Measurements from ENCODE around the gene CST1.
"Not testable (repeated sequence)": the region's sequence is repeated elsewhere in the genome, so short reads cannot be mapped to it uniquely, and the experiment has no call there.

The CST1 gene

DNA sequence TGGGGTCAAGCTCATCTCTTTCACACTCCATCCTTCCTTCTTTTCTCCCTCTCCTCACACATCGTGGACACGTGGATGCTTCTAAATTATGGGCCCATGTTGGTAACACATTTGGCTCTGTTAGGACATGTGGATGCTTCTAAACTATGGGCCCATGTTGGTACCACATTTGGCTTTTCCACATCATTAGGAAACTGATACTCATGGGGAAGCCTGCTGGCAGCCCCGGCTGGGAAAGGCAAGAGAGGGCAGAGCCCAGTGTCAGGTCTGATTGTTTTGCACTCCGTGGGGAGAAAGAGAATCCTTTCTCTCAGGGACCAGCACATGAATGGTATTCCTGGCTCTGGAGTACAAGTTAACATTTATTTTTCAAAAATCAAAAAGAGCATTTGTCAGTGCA lies 4.0 kb upstream of the CST1 start:
- DNase-seq, result no peak

DNA sequence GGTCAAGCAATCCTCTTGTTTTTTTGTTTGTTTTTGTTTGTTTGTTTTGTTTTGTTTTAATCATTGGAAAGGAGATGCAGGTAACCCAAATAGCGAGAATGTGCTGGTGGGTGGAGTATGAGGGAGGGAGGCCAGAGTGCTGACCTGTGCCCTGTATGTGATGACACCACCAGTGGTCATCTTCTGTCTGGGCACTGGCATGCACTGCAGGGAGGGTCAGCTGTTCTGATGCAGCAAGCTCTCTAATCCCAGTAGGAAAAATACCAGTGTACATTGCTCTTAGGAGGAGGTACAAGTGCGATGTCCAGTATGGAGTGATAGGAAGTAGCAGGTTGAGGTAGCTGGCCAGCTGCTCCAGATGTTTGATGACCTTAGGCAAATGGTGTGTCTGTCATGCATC lies 2.9 kb upstream of the CST1 start:
- DNase-seq, result no peak

DNA sequence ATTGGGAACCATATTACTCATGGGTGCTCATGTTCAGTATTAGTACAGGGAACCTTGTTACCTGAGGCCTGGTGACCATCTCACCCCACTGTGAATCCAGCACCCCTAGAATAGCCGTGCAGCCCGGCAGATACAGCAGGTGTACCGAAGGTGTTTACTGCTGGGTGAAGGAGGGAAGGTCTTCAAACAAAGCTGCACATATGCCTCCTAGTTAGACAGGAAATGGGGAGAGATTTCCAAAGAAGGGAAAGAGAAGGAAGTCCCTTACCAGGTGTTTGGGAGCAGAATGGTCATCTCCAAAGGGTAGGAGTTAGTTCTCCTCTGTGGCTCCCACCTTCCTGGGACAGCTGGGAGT lies 2.4 kb upstream of the CST1 start:
- no peak for DNase-seq

DNA sequence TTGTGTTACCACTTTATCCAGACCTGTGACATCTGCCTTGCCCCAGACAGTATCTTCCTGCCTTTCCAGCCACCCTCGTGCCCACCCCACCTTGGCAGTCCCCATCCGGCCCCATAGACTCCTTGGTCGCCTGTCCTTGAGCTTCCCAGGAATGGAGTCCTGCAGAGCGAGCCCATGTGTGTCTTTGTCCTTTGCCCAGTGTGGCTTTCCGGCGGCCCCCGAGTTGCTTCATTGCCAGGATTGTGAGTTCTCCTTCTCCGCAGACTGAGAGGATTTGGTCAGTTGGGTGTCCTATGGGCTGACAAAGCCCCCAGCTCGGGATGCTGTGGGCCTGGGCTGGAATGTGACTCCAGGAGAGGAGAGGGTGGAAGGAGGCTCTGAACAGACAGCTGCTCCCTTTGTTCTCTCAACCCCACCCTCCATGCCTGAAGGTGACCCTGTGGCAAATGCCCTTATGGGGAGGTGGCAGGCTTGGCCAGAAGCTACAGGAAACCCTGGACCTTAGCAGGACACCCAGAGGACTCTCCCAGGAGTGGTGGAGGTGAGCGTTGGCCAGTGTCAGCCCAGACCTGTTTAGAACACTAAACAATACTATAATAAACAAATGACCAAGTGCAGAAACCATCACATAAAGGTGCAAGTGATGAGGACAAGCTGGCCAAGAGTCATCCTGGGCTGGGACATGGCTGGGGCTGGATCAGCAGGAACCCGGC lies 1.9 kb upstream of the CST1 start:
- no peak for DNase-seq

DNA sequence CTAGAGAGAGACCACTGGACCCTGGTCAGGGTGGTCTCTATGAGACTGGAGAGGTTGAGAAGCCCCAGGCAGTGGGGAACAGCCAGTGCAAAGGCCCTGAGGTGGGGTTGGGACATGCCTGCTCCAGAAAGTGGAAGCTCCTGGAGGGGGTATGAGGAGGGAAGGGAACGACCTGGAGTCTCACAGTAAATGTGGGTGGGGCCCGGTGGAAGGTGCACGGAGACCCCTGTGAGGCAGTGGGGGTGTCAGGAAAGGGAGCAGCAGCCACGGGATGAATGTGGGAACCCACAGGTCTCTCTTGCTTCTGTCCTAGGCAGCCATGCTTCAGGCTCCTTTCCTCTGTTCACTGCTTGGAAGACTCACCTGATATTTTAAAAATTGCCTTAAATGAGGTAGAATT lies 1.3 kb upstream of the CST1 start:
- DNase-seq, result no peak

DNA sequence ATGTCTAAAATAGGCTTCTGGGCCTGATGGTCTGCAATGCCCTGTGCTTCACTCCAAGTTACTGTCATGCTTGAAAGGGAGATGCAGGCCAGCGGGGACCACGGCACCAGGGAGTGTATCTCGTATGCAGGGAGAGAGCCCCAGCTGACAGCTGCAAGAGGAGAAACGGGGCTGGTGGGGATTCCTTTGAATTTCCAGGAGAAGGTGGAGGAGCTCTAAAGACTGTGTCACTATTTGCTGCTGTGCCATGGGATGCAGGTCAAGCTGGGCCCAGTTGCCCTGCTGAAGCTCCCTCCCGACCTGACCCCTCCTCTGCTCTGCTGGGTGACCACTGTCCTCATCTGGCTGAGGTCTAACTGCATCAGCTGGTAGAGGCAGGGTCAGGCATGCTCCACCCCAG lies 989 bp downstream of the CST1 start:
- no peak for DNase-seq

DNA sequence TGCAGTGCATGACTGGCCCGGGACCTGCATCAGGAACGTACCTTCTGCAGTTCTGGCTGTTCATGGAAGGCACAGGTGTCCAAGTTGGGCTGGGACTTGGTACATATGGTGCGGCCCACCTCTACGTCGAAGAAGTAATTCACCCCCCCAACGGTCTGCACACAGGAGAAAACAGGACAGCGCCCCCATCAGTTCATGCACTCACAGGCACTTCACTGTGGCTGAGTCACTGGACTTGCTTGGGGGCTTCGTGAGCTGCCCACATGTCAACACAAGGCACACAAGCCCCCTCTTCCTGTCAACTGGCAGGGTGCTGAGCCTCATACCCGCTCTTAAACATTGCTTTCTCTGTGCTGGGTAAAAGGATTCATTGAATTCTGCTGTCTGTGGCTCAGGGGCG lies 1.8 kb downstream of the CST1 start:
- not testable (repeated sequence) for DNase-seq

DNA sequence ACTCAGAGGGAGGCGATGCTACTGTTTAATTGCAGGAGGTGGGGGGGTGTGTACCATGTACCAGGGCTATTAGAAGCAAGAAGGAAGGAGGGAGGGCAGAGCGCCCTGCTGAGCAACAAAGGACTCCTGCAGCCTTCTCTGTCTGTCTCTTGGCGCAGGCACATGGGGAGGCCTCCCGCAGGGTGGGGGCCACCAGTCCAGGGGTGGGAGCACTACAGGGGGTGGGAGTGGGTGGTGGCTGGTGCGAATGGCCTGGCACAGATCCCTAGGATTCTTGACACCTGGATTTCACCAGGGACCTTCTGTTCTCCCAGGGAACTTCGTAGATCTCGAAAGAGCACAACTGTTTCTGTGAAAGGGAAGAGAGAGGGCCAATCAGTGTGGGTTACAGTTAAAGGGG lies 3.2 kb downstream of the CST1 start:
- DNase-seq, result not testable (repeated sequence)

DNA sequence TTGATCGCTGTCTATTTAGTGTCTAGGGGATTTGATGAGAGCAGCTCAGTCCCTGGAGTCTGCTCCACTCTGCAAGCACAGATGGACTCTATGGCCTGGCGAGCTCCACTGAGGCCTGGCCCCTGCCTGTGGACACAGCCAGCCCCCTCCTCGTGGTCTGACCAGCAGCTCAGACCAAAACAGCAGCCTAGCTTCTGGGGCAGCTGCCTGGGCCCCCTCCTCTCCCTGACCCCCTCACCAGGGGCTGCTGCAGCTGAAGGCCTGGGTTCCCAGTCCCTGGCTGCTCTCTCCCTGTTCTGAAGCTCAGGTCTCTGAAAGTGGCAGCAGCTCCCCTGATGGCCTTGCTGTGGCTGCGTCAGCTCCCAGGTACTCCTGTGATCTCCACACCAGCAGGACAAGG lies 3.6 kb downstream of the CST1 start:
- DNase-seq, result not testable (repeated sequence)

DNA sequence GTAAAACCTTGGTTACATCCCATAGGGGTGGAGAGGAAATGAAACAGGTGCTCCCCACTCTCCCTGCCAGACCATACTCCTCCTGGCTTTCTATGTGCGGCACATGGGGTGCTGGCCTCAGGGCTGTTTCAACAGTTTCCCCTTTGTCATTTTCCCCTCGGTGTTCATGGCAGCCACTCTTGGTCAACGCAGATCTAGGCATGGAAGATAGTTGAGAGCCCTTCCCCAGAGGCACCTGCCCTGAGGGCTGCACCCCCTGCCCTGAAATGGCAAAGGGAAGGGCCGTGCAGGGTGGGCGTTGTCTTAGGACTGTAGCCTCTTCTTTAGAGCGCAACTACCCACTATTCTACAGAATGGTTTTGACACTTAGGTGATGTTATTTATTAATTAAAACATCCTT lies 4.4 kb downstream of the CST1 start:
- DNase-seq, result no peak

DNA sequence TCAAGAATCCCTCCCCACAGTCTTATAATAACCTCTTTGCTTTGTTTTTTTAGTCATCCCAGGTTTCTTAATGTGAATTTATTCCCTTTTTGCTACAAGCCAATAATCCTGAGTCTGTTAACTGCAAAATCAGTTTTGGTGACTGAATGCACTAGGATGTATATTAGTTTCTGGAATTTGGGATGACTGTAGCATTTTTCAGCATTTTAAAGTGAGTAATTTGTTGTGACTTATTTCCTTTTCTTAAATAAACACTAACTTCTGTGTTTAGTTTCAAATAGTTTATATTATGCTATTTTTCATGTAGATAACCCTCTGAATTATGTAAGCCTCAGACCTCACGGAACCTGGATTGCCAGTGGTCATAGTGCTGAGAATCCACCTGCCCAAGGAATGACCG lies 5.5 kb downstream of the CST1 start:
- DNase-seq, result no peak

DNA sequence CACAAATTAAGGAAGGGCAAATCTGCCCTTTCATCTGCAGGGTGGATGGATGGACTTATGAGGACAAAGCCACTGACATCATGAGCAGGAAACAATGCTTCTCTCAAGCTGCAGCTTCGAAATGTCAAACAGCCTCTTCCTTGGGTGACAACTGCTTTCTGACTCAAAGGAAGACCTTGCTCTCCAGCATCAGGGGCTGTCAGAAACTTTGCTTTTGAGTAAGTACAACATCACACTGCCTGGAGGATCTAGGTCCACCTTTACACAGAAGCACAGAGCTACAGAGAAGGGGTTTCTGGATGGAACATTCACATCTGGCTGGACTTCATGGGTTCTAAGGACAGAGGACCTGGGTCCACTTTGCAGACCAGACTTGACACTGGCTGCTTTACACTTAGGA lies 5.9 kb downstream of the CST1 start:
- DNase-seq, result no peak

DNA sequence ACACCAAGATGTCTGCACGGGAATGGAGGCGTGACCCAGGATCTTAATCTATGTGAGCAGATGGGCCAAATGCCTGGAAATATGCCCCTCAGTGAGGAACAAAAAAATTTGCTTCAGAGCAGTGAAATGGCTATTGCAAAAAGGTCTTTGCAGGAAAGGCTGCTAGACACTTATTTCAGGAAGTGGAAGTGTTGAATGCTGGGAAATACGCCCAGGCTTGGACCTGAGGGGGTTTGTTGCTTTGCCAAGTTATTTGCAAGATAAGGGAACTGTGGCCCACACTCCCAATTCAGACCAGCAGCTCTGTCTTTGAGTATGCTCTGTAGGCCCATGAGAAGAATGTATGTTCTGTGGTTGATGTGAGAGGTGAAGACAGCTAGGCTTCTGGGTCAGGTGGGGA lies 15.3 kb downstream of the CST1 start:
- DNase-seq, result not testable (repeated sequence)

DNA sequence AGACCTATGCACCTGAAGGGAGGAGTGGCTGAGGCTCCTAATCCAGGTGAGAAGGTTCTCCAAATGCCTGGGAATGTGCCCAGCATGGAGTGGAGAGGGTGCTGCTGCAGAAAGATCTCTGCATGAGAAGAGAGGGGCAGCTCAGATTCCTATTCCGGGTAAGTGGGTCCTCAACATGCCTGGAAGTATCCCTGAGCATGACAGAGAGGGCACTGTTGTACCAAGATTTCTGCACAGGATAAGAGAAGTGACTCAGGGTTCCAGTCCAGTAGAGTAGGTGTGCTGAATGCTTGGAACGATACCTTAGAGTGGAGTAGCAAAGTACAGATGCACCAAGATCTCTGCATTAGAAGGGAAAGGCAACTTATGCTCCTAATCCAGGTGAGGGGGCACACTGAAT lies 15.8 kb downstream of the CST1 start:
- DNase-seq, result not testable (repeated sequence)

DNA sequence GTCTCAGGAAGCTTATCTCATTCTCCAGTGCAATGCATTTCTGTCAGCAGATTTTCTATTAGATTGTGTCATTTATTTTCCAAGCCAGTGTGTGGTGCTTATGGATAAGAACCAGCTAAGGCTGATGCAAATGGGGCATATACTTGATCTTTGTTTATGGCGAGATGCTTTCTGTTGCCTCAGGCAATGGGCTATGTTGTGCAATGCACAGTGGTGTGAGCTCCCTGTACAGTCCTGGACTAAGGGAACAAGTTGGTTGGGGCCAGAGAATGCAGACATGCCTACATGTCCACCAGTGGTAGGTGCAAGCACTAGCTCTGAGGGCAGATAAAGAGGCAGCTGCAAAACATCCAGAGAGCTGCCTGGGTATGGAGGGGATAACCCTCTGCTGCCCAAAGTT lies 16.3 kb downstream of the CST1 start:
- not testable (repeated sequence) for DNase-seq

DNA sequence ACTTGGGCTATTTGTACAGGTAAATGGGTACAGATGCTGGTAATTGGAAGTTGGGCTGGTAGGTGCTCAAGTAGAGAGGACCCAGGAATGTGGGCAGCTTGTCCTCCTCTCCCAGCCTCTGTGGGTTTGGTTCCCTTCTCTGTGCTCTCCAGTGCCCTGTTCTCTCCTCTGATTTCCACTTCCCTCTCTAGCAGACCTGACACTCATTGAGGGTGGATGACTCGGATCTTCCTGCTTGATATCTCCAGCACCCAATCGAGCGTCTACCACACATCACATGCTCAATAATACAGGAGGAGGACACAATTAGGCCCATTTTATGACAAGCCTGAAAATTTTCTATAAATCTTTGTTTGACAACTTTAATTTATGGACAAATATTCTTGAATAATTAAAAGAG lies 23.7 kb downstream of the CST1 start:
- DNase-seq, result no peak

DNA sequence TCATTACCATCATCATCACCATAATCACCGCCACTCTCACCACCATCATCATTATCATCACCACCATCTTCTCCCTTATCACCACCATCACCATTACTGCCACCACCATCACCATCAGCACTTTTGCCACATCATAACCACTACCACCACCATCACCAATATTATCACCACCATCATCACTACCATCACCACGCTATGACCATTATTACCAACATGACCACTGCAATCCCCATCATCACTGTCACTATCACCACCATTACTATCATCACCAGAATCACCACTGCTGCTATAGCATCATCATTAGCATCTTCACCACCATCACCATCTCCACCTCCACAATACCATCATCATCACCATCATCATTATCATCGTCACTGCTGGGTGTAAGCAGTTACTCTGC lies 25.6 kb downstream of the CST1 start:
- no peak for DNase-seq

DNA sequence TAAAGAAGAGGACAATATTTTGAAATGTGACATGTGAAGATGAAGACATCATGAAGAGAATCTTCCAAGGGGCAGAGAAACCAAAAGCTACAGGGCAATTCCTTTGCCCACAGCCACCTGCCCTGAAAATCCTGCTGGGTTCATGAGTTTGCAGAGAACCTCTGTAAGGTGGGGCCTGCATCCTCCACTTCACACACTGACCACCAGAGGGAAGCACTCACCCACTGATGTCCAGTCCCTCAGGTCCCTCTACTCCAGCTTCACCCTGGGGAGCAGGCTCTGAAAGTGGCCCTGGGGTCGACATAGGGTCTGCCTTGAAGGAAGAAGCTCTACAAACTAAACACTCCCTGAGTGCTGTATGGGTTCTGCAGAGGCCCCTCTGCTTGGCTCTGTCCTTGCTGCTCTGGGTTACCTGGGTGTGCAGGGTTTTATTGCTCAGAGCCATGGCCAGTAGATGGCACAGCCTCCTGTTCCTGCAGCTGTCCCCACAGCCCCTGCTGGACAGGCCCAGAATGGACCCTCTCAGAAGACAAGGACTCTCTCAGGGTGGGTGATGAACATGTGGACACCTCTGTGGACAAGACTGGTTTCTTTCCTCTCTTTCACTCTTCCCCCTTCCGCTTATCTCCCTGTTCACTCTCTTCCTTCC lies 27.0 kb downstream of the CST1 start:
- peak; percentile 7 for DNase-seq

DNA sequence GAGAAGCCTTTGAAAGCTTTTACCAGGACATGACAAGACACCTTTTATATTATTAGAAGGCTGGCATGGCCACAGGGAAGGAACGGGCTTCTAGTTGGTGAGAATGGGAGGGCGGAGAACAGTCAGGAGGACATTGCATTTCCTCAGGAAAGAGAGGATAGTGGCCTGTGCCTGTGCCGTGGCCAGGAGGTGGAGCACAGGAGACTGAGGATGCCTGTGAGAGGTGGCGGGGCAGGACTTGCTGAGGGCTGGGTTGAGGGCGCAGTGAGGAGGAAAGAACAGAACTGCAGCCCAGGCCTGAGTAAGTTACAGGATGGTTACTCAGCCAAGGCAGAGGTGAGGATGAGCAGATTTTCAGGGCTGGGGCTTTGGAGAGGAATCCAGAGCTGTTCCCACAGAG lies 27.9 kb downstream of the CST1 start:
- not testable (repeated sequence) for DNase-seq

DNA sequence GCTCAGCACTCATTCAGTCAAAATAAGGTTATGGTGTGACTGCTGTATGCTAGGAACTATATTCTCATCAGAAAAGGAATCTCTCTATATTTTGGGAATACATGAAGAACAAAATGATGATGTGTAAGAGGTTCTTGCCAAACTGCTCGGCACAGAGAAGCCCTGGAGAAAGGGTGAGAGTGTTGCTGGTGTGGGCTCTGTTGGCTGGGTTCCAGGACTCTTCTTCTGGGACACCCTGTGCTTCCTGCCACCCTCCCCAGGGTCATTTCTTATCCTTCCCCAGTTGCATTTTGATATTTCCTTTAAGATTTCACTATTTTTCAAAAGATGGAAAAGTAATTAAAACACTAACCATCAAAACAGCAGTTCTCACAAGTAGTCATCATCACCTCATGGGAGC lies 28.8 kb downstream of the CST1 start:
- DNase-seq, result no peak

DNA sequence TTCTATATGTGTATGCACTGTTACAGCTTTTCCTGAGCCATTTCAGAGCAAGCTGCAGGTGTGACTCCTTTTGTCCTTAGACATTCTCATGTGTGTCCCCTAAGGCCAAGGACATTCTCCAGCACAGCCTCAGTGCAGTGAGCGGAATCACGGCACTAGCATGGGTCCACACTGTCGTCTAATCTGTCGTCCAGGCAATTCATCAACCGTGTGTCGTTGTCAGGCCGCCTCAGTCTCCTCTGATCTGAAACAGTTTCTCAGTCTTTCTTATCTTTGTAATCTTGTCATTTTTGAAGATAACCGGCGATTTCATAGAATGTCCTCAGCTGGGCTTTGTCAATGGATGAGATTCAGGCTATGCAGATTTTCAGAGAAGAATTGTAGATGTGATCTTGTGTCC lies 31.4 kb downstream of the CST1 start:
- DNase-seq, result not testable (repeated sequence)

DNA sequence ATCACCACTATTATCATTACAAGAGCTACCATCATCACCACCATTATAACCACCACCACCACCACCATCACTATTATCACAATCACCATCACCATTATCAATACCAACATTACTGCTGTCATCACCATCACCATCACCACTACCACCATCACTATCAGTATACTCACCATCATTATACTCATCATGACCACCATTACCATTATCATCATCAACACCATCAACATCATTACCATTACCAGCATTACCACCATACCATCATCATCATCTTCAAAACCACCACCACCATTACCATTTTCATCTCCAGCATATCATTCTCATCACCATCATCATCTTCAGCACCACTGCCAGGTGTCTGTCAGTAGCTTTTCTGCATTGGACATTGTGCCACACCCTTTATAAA lies 39.0 kb downstream of the CST1 start:
- DNase-seq, result not testable (repeated sequence)

DNA sequence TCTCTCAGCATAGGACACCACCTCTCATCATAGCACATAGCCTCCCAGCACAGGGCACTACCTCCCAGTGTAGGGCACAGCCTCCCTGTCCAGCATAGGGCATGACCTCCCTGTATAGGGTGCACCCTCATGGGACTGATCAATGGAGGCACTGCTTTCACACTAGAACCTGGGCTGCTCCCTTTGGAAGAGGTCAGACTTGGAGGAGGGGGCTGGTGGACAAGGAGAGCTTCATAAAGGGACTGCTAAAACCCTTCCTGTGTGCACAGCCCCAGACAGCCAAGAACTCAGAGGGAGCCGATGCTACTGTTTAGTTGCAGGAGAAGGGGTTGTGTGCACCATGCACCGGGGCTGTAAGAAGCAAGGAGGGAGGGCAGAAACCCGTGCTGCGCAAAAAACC lies 40.0 kb downstream of the CST1 start:
- no peak for DNase-seq

DNA sequence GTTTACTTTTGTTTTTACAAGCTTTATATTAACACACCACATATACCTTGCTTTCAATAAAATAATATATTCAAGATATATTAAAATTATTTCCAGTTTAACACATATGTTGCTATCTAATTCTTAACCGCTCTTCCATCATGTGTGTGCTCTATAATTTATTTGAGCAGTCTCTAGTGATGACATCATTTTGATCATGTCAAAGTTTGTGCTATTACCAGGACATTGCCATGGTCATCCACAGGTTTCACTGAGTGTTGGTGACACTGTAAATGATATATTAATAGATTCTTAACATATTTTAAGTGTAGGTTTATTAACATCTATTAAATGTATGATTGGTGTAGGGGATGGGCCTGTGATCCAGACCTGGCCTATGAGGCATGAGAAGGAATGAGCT lies 44.8 kb downstream of the CST1 start:
- DNase-seq, result no peak

DNA sequence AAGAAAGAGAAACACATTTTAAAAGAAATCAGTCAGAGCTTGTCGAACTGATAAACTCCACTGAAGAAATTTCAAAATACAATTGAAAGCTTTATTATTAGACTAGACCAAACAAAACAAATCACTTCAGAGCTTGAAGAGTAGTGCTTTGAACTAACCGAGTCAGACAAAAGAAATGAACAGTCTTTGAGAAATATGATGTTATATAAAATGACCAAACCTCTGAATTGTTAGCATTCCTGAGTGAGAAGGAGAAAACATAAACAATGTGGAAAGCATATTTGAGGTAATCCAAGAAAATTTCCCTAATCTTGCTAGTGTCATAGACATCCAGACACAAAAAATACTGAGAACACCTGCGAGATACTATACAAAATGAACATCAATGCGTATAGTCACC lies 48.7 kb downstream of the CST1 start:
- DNase-seq, result no peak
